Prostate gland (tissue), 2 donors: ENCODE data around the gene IL18R1. TPM values are rescaled to one million over a fixed set of nuclear protein-coding genes. Genes with fewer than 3 reads are reported as not detected.

Source experiments
- DNase-seq: peaks from one replicate; pipeline ENCODE4 v3.0.0-alpha.2; 2019; ENCODE audit warnings: low spot score
- H3K27ac ChIP-seq, 2 donors: fragments of 200-600 bp; sonication (generic); 2 replicates each; pipeline ENCODE4 v1.5.1; 2017 to 2019
- H3K27me3 ChIP-seq: fragments of 200-600 bp; sonication (generic); replicated peaks from 2 replicates; pipeline ENCODE4 v1.5.1; 2019; ENCODE audit not compliant: insufficient read depth
- H3K36me3 ChIP-seq, 2 donors: fragments of 200-600 bp; sonication (generic); 1 replicate in 1 of 2; 2 replicates in 1 of 2; pipeline versions ENCODE4 v1.5.1 to v1.8.1; 2017 to 2019
- H3K4me1 ChIP-seq: fragments of 200-600 bp; sonication (generic); replicated peaks from 2 replicates; pipeline ENCODE4 v1.5.1; 2019
- H3K4me3 ChIP-seq, 2 donors: fragments of 200-600 bp; sonication (generic); 2 replicates each; pipeline ENCODE4 v1.5.1; 2017 to 2019
- H3K9me3 ChIP-seq: fragments of 200-600 bp; sonication (generic); 2 replicates; pipeline ENCODE4 v1.5.1; 2017
- CTCF ChIP-seq, 4 experiments: fragments of 200-600 bp in 2 of 4; fragments of 450-650 bp in 2 of 4; sonication (generic) in 2 of 4; IDR thresholded peaks; 1 replicate in 3 of 4; 2 replicates in 1 of 4; pipeline ENCODE4 v1.5.1; 2016 to 2019; ENCODE audit warnings: antibody characterized with exemption in 4 of 4, mild to moderate bottlenecking in 2 of 4, moderate library complexity in 2 of 4
- POLR2A ChIP-seq: fragments of 450-650 bp; IDR thresholded peaks from one replicate; pipeline ENCODE4 v1.6.1; 2016; ENCODE audit warnings: antibody characterized with exemption, mild to moderate bottlenecking
- POLR2AphosphoS5 ChIP-seq: sonication (generic); formaldehyde crosslinking; IDR thresholded peaks from one replicate; pipeline ENCODE4 v1.6.1; 2017; ENCODE audit warnings: antibody characterized with exemption
- WGBS: methylation state at CpG from one replicate; pipeline ENCODE4 v1.1.5; 2018; 5-methylcytosine and 5-hydroxymethylcytosine counted together
- intact Hi-C: fragments of 100-400 bp; cut with DNase I; formaldehyde crosslinking; loops from one replicate; pipeline ENCODE4 v1.14.2; 2022
- total RNA-seq, 2 donors: library from RNA; depleted of rRNA; stranded (reverse); fragments of >200 nt; gene quantifications; one replicate each; pipeline ENCODE4 v1.1.0, GENCODE V29; 2016

IL18R1 gene
- total RNA-seq, 2 donors from 2014 or later = 0.91 to 1.5 TPM

- intact Hi-C loops = no loop called here
- Histone ChIP-seq H3K9me3 (no peaks in the 10 kb centered on the region), H3K4me1 (no peaks in the 10 kb centered on the region), H3K4me3 (no peak overlapping the region), H3K27me3 (no peaks in the 10 kb centered on the region), H3K36me3 (no peaks in the 10 kb centered on the region), H3K27ac (no peak overlapping the region)
- TF ChIP-seq POLR2AphosphoS5 (no peak), CTCF (IDR thresholded peaks at IDR 0.05) (no peak), POLR2A (no peak)
- WGBS = 88% methylated on average over 2 of the region's 2 CpGs
- DNase-seq = no peak
Observed at GRCh38 chr2:102435741-102436140, 80.1 kb downstream of the IL18R1 start.

GRCh38 chr2:102436323-102436722, 80.7 kb downstream of the IL18R1 start:
- intact Hi-C loops = no loop called here
- WGBS = 35% methylated on average over 3 of the region's 3 CpGs
- TF ChIP-seq POLR2AphosphoS5 (no peak), POLR2A (no peak), CTCF (IDR thresholded peaks at IDR 0.05) (no peak)
- Histone ChIP-seq H3K4me3 (no peak overlapping the region), H3K4me1 (no peaks in the 10 kb centered on the region), H3K27me3 (no peaks in the 10 kb centered on the region), H3K9me3 (no peaks in the 10 kb centered on the region), H3K27ac (no peak overlapping the region), H3K36me3 (no peaks in the 10 kb centered on the region)
- no peak for DNase-seq

- WGBS = 53% methylated on average over 4 of the region's 4 CpGs
- DNase-seq = no peak
- Histone ChIP-seq H3K4me1 (no peaks in the 10 kb centered on the region), H3K9me3 (no peaks in the 10 kb centered on the region), H3K27ac (no peak overlapping the region), H3K4me3 (no peak overlapping the region), H3K27me3 (no peaks in the 10 kb centered on the region), H3K36me3 (no peaks in the 10 kb centered on the region)
- intact Hi-C loops = no loop called here
- no peak for TF ChIP-seq CTCF (IDR thresholded peaks at IDR 0.05)
- no peak for TF ChIP-seq POLR2AphosphoS5
- no peak for TF ChIP-seq POLR2A
Observed at GRCh38 chr2:102437122-102437521, 81.5 kb downstream of the IL18R1 start.

- WGBS = 85% methylated on average over 3 of the region's 3 CpGs
- intact Hi-C loops = no loop called here
- no peak for DNase-seq
- no peak overlapping the region for H3K4me3 ChIP-seq
- TF ChIP-seq CTCF (IDR thresholded peaks at IDR 0.05) = no peak
- TF ChIP-seq POLR2AphosphoS5 = no peak
- TF ChIP-seq POLR2A = no peak
- H3K4me1 ChIP-seq = no peaks in the 10 kb centered on the region
- H3K27ac ChIP-seq = no peak overlapping the region
- no peaks in the 10 kb centered on the region for H3K9me3 ChIP-seq
- H3K27me3 ChIP-seq = no peaks in the 10 kb centered on the region
- H3K36me3 ChIP-seq = no peaks in the 10 kb centered on the region
Observed at GRCh38 chr2:102438111-102438510, 82.5 kb downstream of the IL18R1 start.

GRCh38 chr2:102438578-102438977, 83.0 kb downstream of the IL18R1 start:
- Histone ChIP-seq H3K36me3 (no peaks in the 10 kb centered on the region), H3K4me3 (no peak overlapping the region), H3K4me1 (no peaks in the 10 kb centered on the region), H3K27ac (no peak overlapping the region), H3K27me3 (no peaks in the 10 kb centered on the region), H3K9me3 (no peaks in the 10 kb centered on the region)
- DNase-seq = no peak
- no peak for TF ChIP-seq CTCF (IDR thresholded peaks at IDR 0.05)
- TF ChIP-seq POLR2AphosphoS5 = no peak
- no peak for TF ChIP-seq POLR2A
- intact Hi-C loops = no loop called here
- 94% methylated on average over 2 of the region's 2 CpGs for WGBS
